GM12892 (cell line): ENCODE measurements around the gene RNH1.

Experiments
- POLR2A ChIP-seq: IDR thresholded peaks from 2 replicates; pipeline ENCODE4 v1.6.1; 2011; ENCODE audit warnings: low read depth, low read length, control low read depth
- POLR2AphosphoS5 ChIP-seq: IDR thresholded peaks from 2 replicates; pipeline ENCODE4 v1.6.1; 2011; ENCODE audit warnings: low read depth, low read length, control low read depth
- TAF1 ChIP-seq: IDR thresholded peaks from 2 replicates; pipeline ENCODE4 v1.6.1; 2011; ENCODE audit warnings: low read depth, mild to moderate bottlenecking, control low read depth, low read length, borderline replicate concordance

DNA sequence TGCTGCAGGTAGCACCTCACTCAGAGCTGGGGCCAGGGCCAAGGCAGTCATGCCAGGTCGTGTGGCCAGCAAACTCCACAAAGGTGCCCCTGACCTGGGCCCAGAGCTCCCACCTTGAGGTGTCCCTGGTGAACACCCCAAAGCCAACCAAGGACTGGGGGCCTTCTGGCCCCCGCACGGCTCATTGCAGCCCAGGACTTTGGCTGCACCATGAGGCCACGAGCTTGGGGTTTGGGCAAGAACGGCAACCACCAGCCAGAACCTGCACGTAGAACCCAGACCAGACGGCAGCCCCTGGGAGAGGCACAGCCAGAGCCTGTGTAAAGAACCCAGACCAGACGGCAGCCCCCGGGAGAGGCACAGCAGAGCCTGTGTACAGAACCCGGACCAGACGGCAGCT lies 38.1 kb upstream of the RNH1 start:
- TF ChIP-seq POLR2A = no peak
- TF ChIP-seq POLR2AphosphoS5 = no peak
- TF ChIP-seq TAF1 = no peak
